HG03571 (cell line): Measurements from ENCODE around the gene VPS72.

Source experiments
- ATAC-seq: cut with Tn5 transposase; IDR thresholded peaks from one replicate; pipeline ENCODE4 v1.9.1; 2021; ENCODE audit not compliant: unreplicated experiment

VPS72 gene

GRCh38 chr1:151146072-151146411 lies 44.0 kb downstream of the VPS72 start:
- no peak for ATAC-seq

GRCh38 chr1:151145304-151146071 lies 44.5 kb downstream of the VPS72 start:
- no peak for ATAC-seq

GRCh38 chr1:151144474-151145303 lies 45.3 kb downstream of the VPS72 start:
- no peak for ATAC-seq

GRCh38 chr1:151143986-151144385 lies 46.0 kb downstream of the VPS72 start:
- ATAC-seq, result no peak

- ATAC-seq, result no peak
Observed at GRCh38 chr1:151143057-151143435, 47.0 kb downstream of the VPS72 start.

GRCh38 chr1:151142411-151143056 lies 47.5 kb downstream of the VPS72 start:
- ATAC-seq, result no peak

GRCh38 chr1:151137789-151138188 lies 52.2 kb downstream of the VPS72 start:
- no peak for ATAC-seq

GRCh38 chr1:151135433-151136385 lies 54.3 kb downstream of the VPS72 start:
- no peak for ATAC-seq

- ATAC-seq, result no peak
Observed at GRCh38 chr1:151134991-151135390, 55.0 kb downstream of the VPS72 start.

- ATAC-seq, result no peak
Observed at GRCh38 chr1:151134396-151134795, 55.6 kb downstream of the VPS72 start.

- no peak for ATAC-seq
Observed at GRCh38 chr1:151133018-151133806, 56.8 kb downstream of the VPS72 start.

- ATAC-seq, result no peak
Observed at GRCh38 chr1:151132335-151133017, 57.5 kb downstream of the VPS72 start.

- no peak for ATAC-seq
Observed at GRCh38 chr1:151131701-151132334, 58.2 kb downstream of the VPS72 start.

- no peak for ATAC-seq
Observed at GRCh38 chr1:151130987-151131586, 58.9 kb downstream of the VPS72 start.

GRCh38 chr1:151128800-151129199 lies 61.2 kb downstream of the VPS72 start:
- ATAC-seq, result no peak
